T-cell (primary cell): ENCODE measurements around the gene RCAN3. TPM values are rescaled to one million over a fixed set of nuclear protein-coding genes. Genes with fewer than 3 reads are reported as not detected.

Experiments used
- ATAC-seq, 4 experiments: fragments of 200-7000 bp in 3 of 4; fragments of 150-1000 bp in 1 of 4; cut with Tn5 transposase; replicated peaks in 1 of 4; 1 replicate in 3 of 4; 2 replicates in 1 of 4; pipeline ENCODE4 v1.10.0; 2021; ENCODE audit warnings: moderate library complexity in 3 of 4, mild to moderate bottlenecking in 2 of 4, moderate number of reproducible peaks in 1 of 4
- CTCF ChIA-PET, 2 donors: fragments of 300-600 bp; sonication (Branson Sonifier 250); formaldehyde crosslinking; loops; one replicate each; lab custom pipeline; 2022; ENCODE audit warnings: antibody characterized with exemption in 2 of 2; lab: Charles Lee
- POLR2A ChIA-PET, 2 donors: fragments of 300-600 bp; sonication (Branson Sonifier 250); formaldehyde crosslinking; loops; one replicate each; lab custom pipeline; 2022; ENCODE audit warnings: antibody characterized with exemption in 2 of 2; lab: Charles Lee
- DNase-seq, 35 experiments: peaks; one replicate each; pipeline versions ENCODE4 v3.0.0 to v3.0.0-alpha.2; 2013 to 2023
- H3K27ac ChIP-seq: one replicate; pipeline ENCODE4 v1.5.1; 2013; ENCODE audit warnings: low read length
- H3K27me3 ChIP-seq, 2 experiments: replicated peaks in 1 of 2; 1 replicate in 1 of 2; 2 replicates in 1 of 2; pipeline versions ENCODE4 v1.6.1 to v1.7.0; 2013; ENCODE audit warnings: low read length in 1 of 2, mixed read lengths in 1 of 2; ENCODE audit not compliant: control insufficient read depth in 2 of 2, insufficient read depth in 2 of 2; ENCODE audit errors: extremely low read depth in 1 of 2
- H3K36me3 ChIP-seq, 2 donors: 1 replicate in 1 of 2; 2 replicates in 1 of 2; pipeline versions ENCODE4 v1.6.1 to v1.7.0; 2013; ENCODE audit warnings: low read length in 1 of 2; ENCODE audit not compliant: control insufficient read depth in 2 of 2, insufficient read depth in 1 of 2; ENCODE audit errors: extremely low read depth in 1 of 2
- H3K4me1 ChIP-seq, 2 experiments: 1 replicate in 1 of 2; 2 replicates in 1 of 2; pipeline versions ENCODE4 v1.6.1 to v1.7.0; 2013; ENCODE audit warnings: low read length in 2 of 2, mixed read lengths in 1 of 2; ENCODE audit not compliant: insufficient read depth in 2 of 2, control insufficient read depth in 1 of 2; ENCODE audit errors: extremely low read depth in 1 of 2
- H3K4me3 ChIP-seq, 2 donors: 1 replicate in 1 of 2; 2 replicates in 1 of 2; pipeline versions ENCODE4 v1.5.1 to v1.7.0; 2013; ENCODE audit warnings: mild to moderate bottlenecking in 2 of 2, low read length in 1 of 2, moderate library complexity in 1 of 2; ENCODE audit not compliant: control insufficient read depth in 1 of 2; ENCODE audit errors: extremely low read depth in 1 of 2
- H3K9me3 ChIP-seq: 2 replicates; pipeline ENCODE4 v1.7.0; 2013
- H3K27ac Mint-ChIP-seq, 2 donors: one replicate each; pipeline ENCODE4 v1.8.0; 2020 to 2021; ENCODE audit warnings: mild to moderate bottlenecking in 2 of 2, mixed read lengths in 2 of 2
- H3K27me3 Mint-ChIP-seq, 2 donors: one replicate each; pipeline ENCODE4 v1.8.0; 2021 to 2022; ENCODE audit warnings: mixed read lengths in 2 of 2
- H3K36me3 Mint-ChIP-seq: one replicate; pipeline ENCODE4 v1.8.0; 2021; ENCODE audit warnings: mixed read lengths
- H3K4me1 Mint-ChIP-seq, 3 donors: one replicate each; pipeline ENCODE4 v1.8.0; 2020 to 2022; ENCODE audit warnings: mixed read lengths in 3 of 3, mild to moderate bottlenecking in 1 of 3
- H3K4me3 Mint-ChIP-seq, 3 donors: one replicate each; pipeline ENCODE4 v1.8.0; 2020 to 2022; ENCODE audit warnings: mild to moderate bottlenecking in 3 of 3, mixed read lengths in 3 of 3, moderate library complexity in 3 of 3
- H3K9me3 Mint-ChIP-seq, 3 donors: one replicate each; pipeline ENCODE4 v1.8.0; 2020 to 2022; ENCODE audit warnings: mixed read lengths in 3 of 3
- WGBS: methylation state at CpG from one replicate; pipeline ENCODE4 v1.1.5; 2013; ENCODE audit warnings: missing lambda C conversion rate; ENCODE audit not compliant: insufficient coverage; 5-methylcytosine and 5-hydroxymethylcytosine counted together
- total RNA-seq, 35 experiments: library from RNA in 6 of 35; stranded (reverse) in 6 of 35; fragments of 120-200 nt in 1 of 35; gene quantifications; one replicate each; pipeline versions ENCODE4 v1.2.1 to v1.2.4 and lab custom pipeline; 2013 to 2026

Gene RCAN3
- total RNA-seq, 5 donors from 2014 or later (not counting 1 experiment from before 2014, with no cell fraction given) = 149 to 202 (median 186) TPM

DNA sequence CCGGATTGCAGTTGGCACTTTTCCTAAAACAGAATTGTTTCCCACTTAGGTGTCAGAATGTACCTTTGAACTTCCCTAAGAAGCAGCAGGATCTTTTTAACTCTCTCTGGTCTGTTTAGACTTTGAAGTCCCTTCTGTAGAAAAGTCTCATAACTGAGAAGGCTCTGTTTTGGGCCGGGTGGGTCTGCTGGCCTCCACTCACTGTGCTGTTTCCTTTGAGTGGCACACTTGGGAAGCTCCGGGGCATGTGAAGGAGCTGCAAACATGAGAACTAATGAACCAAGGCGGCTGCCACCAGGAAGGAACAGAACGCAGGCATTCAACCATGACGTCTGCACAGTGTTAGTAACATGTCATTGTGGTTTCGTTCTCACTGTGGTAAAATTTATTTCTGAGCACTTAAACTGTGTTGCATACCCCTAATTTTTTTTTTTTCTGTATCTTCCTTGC lies 33.8 kb downstream of the RCAN3 start:
- Histone ChIP-seq H3K27me3 (no peaks in the 10 kb centered on the region), H3K9me3 (no peaks in the 10 kb centered on the region), H3K27ac (peak overlapping the region; percentile 98), H3K4me3 (no peak overlapping the region), H3K4me1 (peaks cover 23 to 38% of the 10 kb centered on the region in 2 experiments), H3K36me3 (peaks cover 0 to 32% of the 10 kb centered on the region in 2 donors)
- Mint-ChIP-seq H3K4me1 (peaks cover 73 to 86% (median 81%) of the 10 kb centered on the region in 3 donors), H3K27me3 (no peaks in the 10 kb centered on the region), H3K36me3 (peaks cover 50% of the 10 kb centered on the region), H3K4me3 (peak overlapping the region; percentile 79 to 83 (median 81)), H3K27ac (peak overlapping the region; percentile 99), H3K9me3 (no peaks in the 10 kb centered on the region)
- ChIA-PET CTCF (interaction anchor here (0.8 to 2.7 kb wide), 9 partner anchors 10 to 338 kb away, joined by 4 to 19 read pairs (median 6); partner anchors contain the start of genes NIPAL3 (in 1 of the 2) and RCAN3 (in 1 of the 2)), POLR2A (interaction anchor here (0.5 to 2.2 kb wide), 6 partner anchors 22 to 54 kb away, joined by 3 to 18 read pairs (median 8); partner anchors contain the start of gene RCAN3 (in 1 of the 2))
- DNase-seq = peak; percentile 14 to 93 (median 82)
- peak; percentile 50 to 84 (median 54) for ATAC-seq
- WGBS = 0% methylated on average over 4 of the region's 7 CpGs

DNA sequence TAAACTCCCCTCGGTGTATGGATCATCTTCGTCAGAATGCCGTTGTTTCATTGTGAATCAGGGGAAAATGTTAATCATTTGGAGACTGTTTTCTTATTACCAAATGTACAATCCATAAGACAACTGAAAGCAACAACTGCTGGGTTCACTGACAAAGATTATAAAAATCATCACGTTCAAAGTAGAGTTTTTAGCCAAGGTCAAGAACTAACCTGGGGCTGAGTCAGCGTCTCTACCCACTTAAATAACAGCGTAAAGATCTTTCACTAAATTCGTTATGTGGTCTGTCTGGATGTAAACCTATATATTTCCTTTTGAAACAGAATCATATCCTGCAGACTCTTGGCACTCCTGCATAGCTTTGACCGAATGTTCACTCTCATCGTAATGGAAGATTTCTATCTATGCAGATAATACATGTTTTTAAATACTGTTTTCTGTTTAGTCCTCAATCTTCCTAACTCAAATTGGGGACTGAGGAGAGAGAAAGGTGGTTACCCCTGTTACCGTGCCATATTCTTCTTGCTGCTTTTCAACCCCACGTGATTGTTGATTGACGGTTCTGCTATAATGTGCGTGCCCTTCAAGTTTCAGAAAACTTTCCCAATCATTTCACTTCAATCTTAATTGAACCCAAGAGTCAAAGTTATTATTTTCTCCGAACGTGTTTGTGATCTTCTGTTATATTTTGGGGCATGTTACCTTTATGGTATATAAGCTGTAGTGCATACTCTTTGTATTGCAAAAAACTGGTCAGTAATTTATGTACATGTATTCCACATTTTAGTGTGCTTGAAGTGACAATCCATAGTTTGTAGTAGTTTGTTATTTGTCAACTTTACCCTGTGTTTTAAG lies 37.6 kb downstream of the RCAN3 start:
- ChIA-PET CTCF (interaction anchor here (0.9 to 1.3 kb wide), 3 partner anchors 47 to 125 kb away, joined by 3 to 5 read pairs (median 3); partner anchors contain the start of gene NIPAL3 (in 1 of the 2)), POLR2A (interaction anchor here in 1 of 2 donors (0.5 to 0.6 kb wide), 2 partner anchors 18 to 39 kb away, joined by 3 to 4 read pairs; no protein-coding TSS in a partner anchor)
- Mint-ChIP-seq H3K27ac (peak overlapping the region; percentile 85 to 87), H3K36me3 (peaks cover 34% of the 10 kb centered on the region), H3K9me3 (no peaks in the 10 kb centered on the region), H3K27me3 (no peaks in the 10 kb centered on the region), H3K4me1 (peaks cover 58 to 85% (median 82%) of the 10 kb centered on the region in 3 donors), H3K4me3 (peak overlapping the region; percentile 5 to 47 (median 40))
- Histone ChIP-seq H3K4me1 (peaks cover 21 to 27% of the 10 kb centered on the region in 2 experiments), H3K27me3 (no peaks in the 10 kb centered on the region), H3K4me3 (no peak overlapping the region), H3K27ac (peak overlapping the region; percentile 8), H3K9me3 (no peaks in the 10 kb centered on the region), H3K36me3 (peaks cover 0 to 21% of the 10 kb centered on the region in 2 donors)
- DNase-seq (no peak), ATAC-seq (no peak)
- no CpG with 5 or more reads among the region's 15 CpGs for WGBS

DNA sequence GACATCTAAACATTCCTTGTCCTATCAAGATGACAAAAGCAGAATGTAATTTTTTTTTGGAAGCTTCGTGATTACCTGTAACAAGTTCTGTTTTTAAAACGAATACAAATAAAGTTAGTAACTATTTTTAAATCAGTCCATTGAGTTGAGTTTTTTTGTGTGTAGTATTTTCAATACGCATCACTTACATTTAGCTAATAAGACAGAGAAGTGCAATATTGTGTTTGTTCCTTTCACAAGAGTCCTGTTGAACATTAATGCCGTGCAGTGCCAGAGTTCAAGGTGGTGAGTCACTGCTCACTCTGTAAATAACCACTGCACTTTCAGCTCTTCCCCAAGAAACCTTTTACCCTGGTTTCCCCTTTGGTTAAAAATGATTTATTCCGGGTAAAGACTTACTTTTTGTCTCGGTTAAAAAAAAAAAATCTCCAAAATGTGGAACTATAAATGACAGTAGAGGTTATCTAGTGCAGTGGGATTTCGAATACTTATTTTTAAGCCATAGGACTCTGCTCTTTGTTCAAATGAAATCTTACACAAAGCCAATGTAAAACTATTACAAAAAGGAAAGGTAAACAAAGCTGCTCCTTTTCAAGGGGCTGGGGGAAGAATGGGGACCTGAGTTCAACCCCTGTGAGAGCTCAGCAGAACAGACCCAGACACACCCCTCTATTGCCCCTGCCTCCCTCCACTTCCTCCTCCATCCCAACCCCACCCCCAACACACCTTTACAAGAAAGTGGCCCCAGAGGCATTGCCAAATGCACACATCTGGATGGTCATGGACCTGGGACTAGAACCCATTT lies 38.5 kb downstream of the RCAN3 start:
- Mint-ChIP-seq H3K27ac (peak overlapping the region; percentile 85 to 87), H3K27me3 (no peaks in the 10 kb centered on the region), H3K4me3 (peak overlapping the region in 2 of 3 donors; percentile 40 to 47), H3K36me3 (peaks cover 33% of the 10 kb centered on the region), H3K4me1 (peaks cover 59 to 85% (median 82%) of the 10 kb centered on the region in 3 donors), H3K9me3 (no peaks in the 10 kb centered on the region)
- DNase-seq (peak in 2 of 35 experiments; percentile 33 to 41), ATAC-seq (peak in 3 of 4 experiments; percentile 67 to 74 (median 71))
- no CpG with 5 or more reads among the region's 7 CpGs for WGBS
- Histone ChIP-seq H3K4me1 (peaks cover 15 to 20% of the 10 kb centered on the region in 2 experiments), H3K4me3 (no peak overlapping the region), H3K27me3 (no peaks in the 10 kb centered on the region), H3K27ac (no peak overlapping the region), H3K36me3 (peaks cover 0 to 16% of the 10 kb centered on the region in 2 donors), H3K9me3 (no peaks in the 10 kb centered on the region)
- ChIA-PET POLR2A (interaction anchor here in 1 of 2 donors (0.5 to 0.7 kb wide), 3 partner anchors 17 to 40 kb away, joined by 3 to 6 read pairs (median 4); no protein-coding TSS in a partner anchor), CTCF (interaction anchor here (0.6 to 1.3 kb wide), 4 partner anchors 15 to 126 kb away, joined by 3 to 5 read pairs (median 4); partner anchors contain the start of gene NIPAL3 (in 1 of the 2))

DNA sequence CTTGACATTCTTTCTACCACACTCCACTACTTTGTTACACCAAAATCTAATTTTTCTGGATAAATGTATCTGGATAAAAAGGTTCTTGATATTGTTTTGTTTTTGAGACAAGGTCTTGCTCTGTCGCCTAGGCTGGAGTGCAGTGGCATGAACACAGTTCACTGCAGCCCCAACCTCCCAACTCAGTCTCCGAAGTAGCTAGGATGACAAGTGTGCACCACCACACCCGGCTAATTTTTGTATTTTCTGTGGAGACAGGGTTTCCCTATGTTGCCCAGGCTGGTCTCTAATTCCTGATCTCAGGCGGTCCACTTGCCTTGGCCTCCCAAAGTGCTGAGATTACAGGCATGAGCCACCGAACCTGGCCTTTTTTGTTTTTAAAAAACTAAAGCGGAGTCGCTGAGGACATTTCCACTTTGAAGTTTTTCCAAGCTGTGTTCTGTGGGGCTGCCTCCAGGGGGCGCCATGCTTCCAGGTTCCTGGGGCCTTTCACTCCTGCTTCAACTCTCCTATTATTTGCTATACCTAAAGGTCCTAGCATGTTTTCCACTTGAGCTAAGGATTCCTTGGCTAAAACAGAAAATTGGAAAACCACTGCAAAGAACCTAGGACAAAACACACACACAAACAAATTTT lies 39.2 kb downstream of the RCAN3 start:
- H3K4me3 ChIP-seq = no peak overlapping the region
- H3K4me1 Mint-ChIP-seq = peaks cover 52 to 78% (median 74%) of the 10 kb centered on the region in 3 donors
- H3K9me3 ChIP-seq = no peaks in the 10 kb centered on the region
- 76% methylated on average over 7 of the region's 8 CpGs for WGBS
- no peak overlapping the region for H3K27ac ChIP-seq
- no peak overlapping the region for H3K4me3 Mint-ChIP-seq
- ChIA-PET CTCF (interaction anchor here (0.6 to 1.3 kb wide), 5 partner anchors 16 to 726 kb away, joined by 3 to 5 read pairs (median 4); no protein-coding TSS in a partner anchor), POLR2A (no interaction called here)
- no peak for ATAC-seq
- H3K9me3 Mint-ChIP-seq = no peaks in the 10 kb centered on the region
- no peaks in the 10 kb centered on the region for H3K27me3 ChIP-seq
- H3K36me3 ChIP-seq = peaks cover 0 to 11% of the 10 kb centered on the region in 2 donors
- H3K27me3 Mint-ChIP-seq = no peaks in the 10 kb centered on the region
- H3K27ac Mint-ChIP-seq = peak overlapping the region; percentile 61 to 87
- H3K4me1 ChIP-seq = peaks cover 8 to 15% of the 10 kb centered on the region in 2 experiments
- H3K36me3 Mint-ChIP-seq = peaks cover 27% of the 10 kb centered on the region
- DNase-seq = peak in 4 of 35 experiments; percentile 14 to 47 (median 26)

DNA sequence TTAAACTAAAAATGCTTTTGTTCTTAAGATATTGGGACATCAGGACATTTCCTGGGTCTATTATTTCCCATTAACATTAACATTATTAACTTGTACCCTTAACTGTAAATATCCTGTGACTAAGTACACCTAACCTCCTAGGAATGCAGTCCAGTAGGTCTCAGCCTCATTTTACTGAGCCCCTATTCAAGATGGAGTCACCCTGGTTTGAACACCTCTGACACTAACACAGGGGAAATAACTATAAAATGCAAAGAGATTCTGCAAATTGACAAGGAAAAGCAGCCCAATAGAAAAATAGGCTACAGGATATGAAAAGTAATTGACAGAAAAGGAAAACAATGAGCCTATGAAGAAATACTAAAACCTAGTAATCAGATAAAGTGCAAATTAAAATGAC lies 41.6 kb downstream of the RCAN3 start:
- Mint-ChIP-seq H3K4me1 (peaks cover 52 to 59% (median 58%) of the 10 kb centered on the region in 3 donors), H3K36me3 (peaks cover 13% of the 10 kb centered on the region), H3K27ac (peak overlapping the region in 1 of 2 donors; percentile 57), H3K9me3 (no peaks in the 10 kb centered on the region), H3K27me3 (no peaks in the 10 kb centered on the region), H3K4me3 (no peak overlapping the region)
- peaks cover 0 to under 1% of the 10 kb centered on the region in 2 donors for H3K36me3 ChIP-seq
- DNase-seq = no peak
- CTCF ChIA-PET = no interaction called here
- no peak for ATAC-seq
- peaks cover 7 to 10% of the 10 kb centered on the region in 2 experiments for H3K4me1 ChIP-seq
- H3K27me3 ChIP-seq = no peaks in the 10 kb centered on the region
- H3K4me3 ChIP-seq = no peak overlapping the region
- POLR2A ChIA-PET = no interaction called here
- no peaks in the 10 kb centered on the region for H3K9me3 ChIP-seq
- H3K27ac ChIP-seq = no peak overlapping the region
